SIG-M5 (cell line): ENCODE measurements around the gene TPRN.

Experiments used
- DNase-seq: peaks from one replicate; lab custom pipeline; 2025; lab: John Stamatoyannopoulos, UW

The TPRN gene

DNA sequence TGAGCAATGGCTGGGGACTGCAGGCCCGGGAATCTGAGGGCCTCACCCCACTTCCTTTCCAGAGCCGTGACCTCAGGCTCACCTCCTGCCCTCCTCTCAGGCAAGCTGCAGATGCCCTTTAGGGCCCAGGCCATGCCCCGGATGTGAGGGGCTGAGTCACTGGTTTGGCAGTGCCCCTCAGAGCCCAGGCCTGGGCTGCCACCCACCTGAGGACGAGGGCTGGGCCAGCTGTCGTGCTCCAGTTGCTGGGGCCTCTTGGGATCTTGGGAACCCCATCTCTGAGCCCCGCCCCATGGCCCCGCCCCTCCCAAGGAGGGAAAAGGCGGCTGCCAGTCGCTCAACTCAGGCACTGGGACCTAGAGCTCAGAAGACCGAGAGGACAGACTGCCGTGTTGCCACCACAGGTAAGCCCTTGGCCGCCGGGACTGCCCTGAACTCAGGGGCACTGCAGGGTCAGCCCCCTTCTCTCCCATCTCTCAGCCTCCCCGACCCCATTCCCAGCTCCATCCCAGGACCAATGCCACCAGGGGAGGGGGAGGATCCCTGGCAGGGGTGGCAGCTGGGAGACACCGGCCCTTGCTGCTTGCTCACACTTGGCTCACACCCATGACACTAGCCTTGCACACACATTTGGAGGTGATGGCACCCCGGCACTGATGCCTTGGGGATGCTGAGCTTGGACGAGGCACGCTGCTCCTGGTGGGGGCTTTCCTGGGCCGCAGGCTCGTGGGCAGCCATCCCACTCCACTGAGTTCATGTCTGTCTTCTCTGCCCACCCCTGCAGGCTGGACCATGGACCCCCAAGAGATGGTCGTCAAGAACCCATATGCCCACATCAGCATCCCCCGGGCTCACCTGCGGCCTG is 24.5 kb upstream of the TPRN start, which contains the start of gene CYSRT1:
Gene CYSRT1, plus strand, starts transcription at position 345 of the 865 bp plus-strand sequence. Its CDS starts 448 bp downstream, at position 793.
- no peak for DNase-seq

GRCh38 chr9:137223078-137223970 is 22.8 kb upstream of the TPRN start:
- peak; percentile 92 for DNase-seq

- DNase-seq, result no peak
Observed at GRCh38 chr9:137222190-137223077, 21.9 kb upstream of the TPRN start, which contains the start of gene RNF208. RNF208 (minus strand) TSS chr9:137222240; CDS start chr9:137221212, 1,028 bp downstream.

GRCh38 chr9:137221506-137222111 is 21.1 kb upstream of the TPRN start:
- no peak for DNase-seq

GRCh38 chr9:137221095-137221505 is 20.6 kb upstream of the TPRN start:
- no peak for DNase-seq

DNA sequence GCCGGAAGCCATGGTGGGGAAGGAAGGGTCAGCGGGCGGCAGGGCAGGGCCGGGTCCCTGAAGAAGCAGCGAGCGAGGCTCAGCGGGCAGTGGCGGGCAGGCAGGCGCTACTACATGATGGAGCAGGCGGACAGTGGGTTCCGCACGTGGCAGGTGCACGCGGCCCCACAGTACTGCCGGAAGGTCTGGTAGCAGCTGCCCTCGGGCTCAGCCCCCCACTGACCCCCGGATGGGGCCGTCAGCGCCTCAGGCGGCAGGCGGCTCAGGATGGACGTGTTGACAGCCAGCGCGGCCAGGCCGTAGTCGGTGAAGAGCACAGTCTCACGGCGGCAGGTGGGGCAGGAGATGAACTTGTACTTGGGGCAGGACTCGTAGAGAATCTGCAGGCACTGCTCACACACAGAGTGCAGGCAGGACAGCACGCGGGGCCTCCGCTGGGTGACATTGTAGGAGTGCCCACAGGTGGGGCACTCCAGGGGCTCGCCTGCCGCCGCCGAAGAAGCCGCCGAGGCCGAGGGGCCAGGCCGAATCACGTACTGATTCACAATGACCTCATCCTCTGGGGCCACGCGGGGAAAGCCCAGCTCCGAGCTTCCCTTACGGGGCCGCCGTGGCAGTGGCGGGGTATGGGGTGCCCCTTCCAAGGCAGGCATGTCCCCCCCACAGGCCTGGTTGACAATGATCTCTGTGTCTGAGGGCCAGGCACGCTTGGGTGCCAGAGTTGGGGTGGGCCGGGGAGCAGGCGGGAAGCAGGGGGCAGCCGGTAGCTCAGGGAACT is 20.0 kb upstream of the TPRN start:
- no peak for DNase-seq

GRCh38 chr9:137219757-137220316 is 19.3 kb upstream of the TPRN start:
- DNase-seq, result no peak

- DNase-seq, result no peak
Observed at GRCh38 chr9:137218754-137219271, 18.3 kb upstream of the TPRN start.

DNA sequence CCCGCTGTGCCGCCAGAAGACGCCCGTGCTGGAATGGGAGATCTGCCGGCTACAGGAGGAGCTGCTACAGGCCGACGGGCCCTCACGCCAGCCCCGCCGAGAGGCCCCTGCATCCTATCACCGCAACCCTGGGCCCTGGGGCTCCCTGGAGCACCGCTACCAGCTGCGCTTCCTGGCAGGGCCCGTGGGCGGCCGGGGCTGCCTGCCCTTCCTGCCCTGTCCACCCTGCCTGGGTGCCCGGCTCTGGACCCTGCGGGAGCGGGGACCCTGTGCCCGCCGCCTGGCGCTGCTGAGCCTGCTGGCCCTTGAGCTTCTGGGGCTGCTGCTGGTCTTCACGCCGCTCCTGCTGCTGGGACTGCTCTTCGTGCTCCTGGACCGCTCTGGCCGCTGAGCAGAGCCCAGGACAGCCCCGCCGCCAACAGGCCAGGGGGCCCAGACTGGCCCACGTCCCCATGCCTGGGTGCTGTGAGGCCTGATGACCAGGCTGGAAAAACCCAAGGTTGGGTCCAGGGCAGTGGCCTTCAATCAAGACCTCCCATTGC is 17.7 kb upstream of the TPRN start:
- DNase-seq, result no peak

DNA sequence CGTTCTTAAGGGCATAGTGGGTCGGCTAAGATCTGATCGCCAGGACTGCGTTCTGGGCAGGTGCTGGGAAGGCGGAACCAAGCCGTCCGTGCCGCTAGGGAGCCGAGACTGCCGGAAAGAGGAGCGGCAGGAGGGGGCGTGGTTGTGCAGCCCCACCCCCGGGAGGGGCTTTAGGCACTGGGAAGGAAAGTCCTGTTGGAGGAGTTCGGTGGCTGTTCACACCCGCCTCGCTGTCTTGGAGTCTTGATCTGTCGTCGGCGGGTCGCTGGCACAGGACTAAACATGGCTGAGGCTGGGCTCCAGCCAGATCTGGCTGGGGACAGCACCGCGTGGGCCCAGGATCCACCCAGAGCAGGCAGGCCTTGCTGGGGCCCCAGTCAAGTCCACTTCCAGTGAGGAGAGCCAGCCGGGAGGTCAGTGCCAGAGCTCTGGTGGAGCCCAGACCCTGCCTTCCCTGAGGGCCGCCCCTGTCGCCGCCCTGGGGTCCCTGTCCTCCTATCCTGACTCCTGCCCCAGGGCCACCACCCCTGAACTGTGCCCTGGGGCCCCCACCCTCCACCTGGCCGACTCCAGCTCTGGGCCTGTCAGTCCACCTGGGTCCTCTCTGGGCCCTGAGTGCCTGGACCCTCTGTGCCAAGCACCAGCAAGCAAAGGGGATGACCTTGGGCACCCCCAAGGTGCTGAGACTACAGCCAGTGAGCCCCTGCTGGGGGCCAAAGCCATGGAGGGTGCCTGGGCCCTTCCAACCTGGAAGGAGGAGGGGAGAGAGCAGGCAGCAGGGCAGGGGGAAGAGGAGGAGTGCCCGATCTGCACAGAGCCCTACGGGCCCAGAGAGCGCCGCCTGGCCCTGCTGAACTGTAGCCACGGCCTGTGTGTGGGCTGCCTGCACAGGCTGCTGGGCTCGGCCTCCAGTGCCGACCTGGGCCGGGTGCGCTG is 17.0 kb upstream of the TPRN start:
- DNase-seq, result no peak

GRCh38 chr9:137216188-137216965 is 15.8 kb upstream of the TPRN start:
- no peak for DNase-seq

DNA sequence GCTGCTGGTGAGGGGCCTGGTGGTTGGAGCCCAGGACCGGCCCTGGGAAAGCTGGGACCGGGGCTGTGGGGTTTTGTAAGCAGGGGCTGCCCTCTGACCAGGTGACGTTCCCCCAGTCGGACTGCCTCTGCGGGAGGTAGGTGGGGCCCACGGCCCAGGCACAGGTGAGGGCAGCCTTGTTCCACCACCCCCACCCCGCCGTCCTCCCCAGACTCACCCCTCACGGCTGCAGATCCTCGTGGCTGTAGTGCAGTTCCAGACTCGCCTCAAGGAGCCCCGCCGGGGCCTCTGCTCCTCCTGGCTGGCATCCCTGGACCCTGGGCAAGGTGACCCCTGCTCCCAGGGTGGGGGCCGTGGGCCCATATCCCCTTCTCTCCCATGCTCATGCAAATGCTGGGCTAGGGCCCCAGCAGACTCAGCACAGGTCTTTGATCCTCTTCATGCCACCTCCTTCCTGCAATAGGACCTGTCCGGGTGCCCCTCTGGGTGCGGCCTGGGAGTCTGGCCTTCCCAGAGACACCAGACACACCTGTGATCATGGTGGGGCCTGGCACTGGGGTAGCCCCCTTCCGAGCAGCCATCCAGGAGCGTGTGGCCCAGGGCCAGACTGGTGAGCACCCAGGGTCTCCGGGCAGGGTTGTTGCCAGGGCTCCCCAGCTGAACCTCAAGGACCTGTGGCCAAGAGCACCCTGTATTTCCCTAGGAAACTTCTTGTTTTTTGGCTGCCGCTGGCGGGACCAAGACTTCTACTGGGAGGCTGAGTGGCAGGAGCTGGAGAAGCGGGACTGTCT is 14.8 kb upstream of the TPRN start:
- DNase-seq, result no peak

- no peak for DNase-seq
Observed at GRCh38 chr9:137214620-137215019, 14.1 kb upstream of the TPRN start.

DNA sequence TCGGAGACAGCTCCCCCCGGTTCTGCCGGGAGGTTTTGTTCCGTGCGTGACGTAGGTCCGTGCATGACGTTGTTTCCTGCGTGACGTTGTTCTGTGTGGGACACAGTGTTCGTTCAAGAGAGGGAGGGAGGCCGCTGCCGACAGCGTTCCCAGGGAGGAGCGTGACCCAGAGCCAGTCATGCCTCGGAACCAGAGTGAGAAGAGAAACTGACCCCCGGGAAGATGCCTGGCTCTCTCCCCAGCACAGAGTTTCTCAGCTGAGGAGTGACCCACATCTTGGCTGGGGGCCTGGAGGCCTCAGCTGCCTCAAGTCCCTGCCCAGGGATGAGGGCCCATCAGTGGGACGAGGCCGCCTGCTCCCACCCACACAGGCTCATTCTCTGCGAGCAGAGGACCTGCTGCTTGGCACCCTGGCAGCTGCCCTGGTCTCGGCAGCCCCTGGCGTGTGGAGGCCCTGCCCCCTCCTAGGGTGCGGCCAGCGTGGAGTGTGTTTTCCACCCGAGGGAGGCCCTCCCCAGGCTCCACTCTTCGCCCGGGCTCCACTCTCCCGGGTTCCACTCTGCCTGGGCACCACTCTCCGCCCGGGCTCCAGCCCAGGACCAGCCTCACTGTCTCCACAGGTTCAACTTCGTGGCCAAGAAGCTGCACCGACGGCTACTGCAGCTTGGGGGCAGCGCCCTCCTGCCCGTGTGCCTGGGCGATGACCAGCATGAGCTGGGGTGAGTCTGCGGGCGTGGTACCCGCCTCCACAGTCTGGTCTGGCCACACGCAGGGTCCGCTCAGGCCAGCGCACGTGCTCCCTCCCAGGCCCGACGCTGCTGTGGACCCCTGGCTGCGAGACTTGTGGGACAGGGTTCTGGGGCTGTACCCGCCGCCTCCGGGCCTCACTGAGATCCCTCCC is 12.9 kb upstream of the TPRN start:
- no peak for DNase-seq

DNA sequence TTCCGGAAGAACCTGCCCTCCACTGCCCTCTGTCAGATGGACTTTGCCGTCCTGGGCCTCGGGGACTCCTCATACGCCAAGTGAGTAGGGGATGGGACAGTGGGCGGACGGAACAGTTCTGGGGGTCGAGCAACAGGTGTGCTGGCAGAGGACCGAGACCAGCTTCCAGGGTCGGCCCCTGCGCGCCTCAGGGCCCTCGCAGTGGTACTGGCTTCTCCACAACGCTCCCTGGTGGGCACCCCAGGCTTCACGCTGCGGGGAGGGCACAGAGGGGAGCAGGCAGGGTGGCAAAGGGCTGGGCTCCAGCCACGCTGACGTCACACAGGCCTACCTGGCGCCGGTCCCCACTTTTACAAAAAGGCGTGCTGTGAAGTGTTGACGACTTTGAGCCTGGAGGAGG is 12.0 kb upstream of the TPRN start:
- no peak for DNase-seq

- DNase-seq, result no peak
Observed at GRCh38 chr9:137211532-137211931, 11.0 kb upstream of the TPRN start.
